Posterior cingulate gyrus (tissue), 11 donors: ENCODE measurements around the gene ANXA11.

ENCODE experiments used
- DNase-seq, 10 donors: peaks; one replicate each; pipeline versions ENCODE4 v3.0.0 to v3.0.0-alpha.2; 2020 to 2021; ENCODE audit warnings: mixed read lengths in 3 of 10
- intact Hi-C: fragments of 100-400 bp; cut with DNase I; formaldehyde crosslinking; loops from one replicate; pipeline ENCODE4 v1.15.1; 2023

The ANXA11 gene

DNA sequence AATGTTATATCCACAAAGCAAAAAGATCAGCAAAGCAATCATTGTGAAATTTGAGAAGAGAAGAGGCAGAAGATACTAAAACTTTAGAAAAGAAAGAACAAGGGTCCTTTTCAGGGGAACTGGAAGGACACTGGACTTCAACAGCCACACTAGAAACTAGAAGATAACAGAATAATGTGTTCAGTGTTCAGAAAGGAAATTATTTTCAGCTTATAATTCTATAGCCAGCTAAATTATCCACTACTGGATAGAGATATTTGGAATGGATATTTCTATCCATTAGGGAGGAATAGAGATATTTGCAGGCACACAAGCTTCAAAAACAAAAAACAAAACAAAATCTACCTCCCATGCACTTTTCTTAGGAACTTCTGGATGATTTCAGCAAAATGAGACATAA is 12.8 kb downstream of the ANXA11 start:
- no peak for DNase-seq
- intact Hi-C loops, result no loop called here

DNA sequence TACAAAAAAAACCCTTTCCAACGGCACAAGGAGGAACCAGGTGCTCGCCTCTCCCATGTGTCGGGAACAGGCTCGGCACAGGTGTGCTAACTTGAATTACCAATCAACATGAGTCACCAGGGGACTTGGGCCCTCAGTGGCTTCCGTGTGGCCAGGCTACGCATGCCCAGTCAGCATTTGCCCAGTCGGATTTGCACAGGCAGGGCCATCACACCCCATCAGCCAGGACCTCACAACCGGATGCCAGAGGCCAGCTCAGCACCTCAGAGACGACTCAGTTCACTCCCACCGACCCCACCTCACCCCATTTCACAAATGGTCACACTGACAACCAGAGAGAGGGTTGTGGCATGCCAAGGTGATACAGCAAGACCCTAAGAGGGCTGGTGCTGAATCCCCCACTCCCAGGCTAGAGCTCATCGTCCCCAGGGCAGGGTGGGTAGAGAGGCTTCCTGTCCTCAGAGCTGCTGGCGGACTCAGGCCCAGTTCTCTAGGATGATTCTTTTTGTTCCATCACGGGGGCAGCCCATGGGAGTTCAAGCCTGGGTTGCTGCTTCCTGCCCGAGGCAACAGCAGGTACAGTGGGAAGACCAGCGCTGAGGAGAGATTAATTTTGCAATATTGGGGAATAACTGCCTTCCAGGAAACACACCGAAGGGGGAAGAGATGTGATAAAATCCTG is 13.6 kb downstream of the ANXA11 start:
- DNase-seq, result peak in 2 of 10 donors; percentile 47 to 77
- intact Hi-C loops, result no loop called here

GRCh38 chr10:80188713-80189112 is 16.6 kb downstream of the ANXA11 start:
- intact Hi-C loops, result no loop called here
- DNase-seq, result peak in 2 of 10 donors; percentile 19 to 39

DNA sequence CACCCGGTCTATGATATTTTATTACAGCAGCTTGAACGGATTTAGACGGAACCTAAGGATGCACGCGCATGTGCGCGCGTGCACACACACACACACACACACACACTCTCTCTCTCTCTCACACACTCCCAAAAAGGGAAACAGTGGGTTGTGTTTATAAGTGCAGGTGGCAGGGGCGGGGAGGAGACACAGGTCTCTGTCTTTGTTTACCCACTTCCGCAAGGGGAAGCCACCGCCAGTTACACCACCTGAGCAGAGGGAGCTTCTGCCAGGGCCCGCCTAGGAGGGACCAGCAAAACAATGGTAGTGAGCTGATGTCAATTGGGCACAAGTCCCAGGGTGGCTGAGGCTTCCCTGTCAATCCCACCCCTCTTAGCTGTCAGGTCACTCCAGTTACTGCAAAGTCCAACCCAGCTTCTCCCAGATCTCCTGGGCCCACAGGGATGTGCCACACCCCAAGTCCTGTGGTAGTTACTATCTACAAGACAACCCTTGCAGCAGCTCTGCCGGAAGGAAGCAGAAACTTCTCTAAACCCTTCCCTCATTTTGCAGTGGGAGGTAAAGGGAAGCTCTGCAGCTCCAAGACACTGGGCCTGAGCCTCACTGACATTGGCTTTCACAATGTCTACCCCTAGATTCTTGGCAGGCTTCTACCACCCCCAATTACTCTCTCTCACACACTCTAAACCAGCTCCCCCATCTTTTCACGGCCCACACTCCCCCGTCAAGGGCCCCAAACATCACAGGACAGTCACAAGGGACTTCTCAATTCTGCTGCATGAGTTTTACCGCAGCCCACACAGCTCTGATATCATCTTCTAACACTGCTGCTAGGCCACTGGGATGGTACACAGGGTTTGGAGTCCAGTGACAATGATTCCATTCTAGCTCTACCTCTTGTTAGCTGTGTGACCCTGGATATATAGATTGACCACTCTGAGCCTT is 17.6 kb downstream of the ANXA11 start:
- DNase-seq, result peak in 2 of 10 donors; percentile 30 to 75
- intact Hi-C loops, result no loop called here

- peak in 2 of 10 donors; percentile 28 to 45 for DNase-seq
- intact Hi-C loops, result no loop called here
These were observed 18.3 kb downstream of the ANXA11 start for GRCh38 chr10:80187060-80187459.

GRCh38 chr10:80186364-80187012 is 18.8 kb downstream of the ANXA11 start:
- intact Hi-C loops, result no loop called here
- DNase-seq, result peak in 2 of 10 donors; percentile 55 to 83

- peak in 1 of 10 donors; percentile 2 for DNase-seq
- intact Hi-C loops, result no loop called here
These were observed 19.6 kb downstream of the ANXA11 start for GRCh38 chr10:80185578-80186299.

DNA sequence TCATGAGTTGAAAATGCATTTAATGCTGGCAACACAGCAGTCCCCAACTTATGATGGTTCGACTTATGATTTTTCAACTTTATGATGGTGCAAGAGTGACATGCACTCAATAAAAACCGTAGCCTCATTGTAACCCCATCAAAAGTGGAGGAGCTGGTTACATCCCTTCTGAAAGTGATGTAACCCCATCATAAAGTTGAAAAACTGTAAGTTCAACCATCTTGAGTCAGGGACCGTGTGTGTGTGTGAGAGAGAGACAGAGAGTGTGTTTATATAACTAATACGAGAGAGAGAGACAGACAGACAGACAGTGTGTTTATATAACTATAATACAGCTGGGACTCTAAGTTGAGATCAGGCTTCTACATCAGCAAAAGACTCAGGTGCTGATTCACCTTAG is 21.0 kb downstream of the ANXA11 start:
- DNase-seq, result no peak
- intact Hi-C loops, result no loop called here

- intact Hi-C loops, result no loop called here
- DNase-seq, result peak in 2 of 10 donors; percentile 39 to 47
These were observed 21.9 kb downstream of the ANXA11 start for GRCh38 chr10:80183436-80183835.

DNA sequence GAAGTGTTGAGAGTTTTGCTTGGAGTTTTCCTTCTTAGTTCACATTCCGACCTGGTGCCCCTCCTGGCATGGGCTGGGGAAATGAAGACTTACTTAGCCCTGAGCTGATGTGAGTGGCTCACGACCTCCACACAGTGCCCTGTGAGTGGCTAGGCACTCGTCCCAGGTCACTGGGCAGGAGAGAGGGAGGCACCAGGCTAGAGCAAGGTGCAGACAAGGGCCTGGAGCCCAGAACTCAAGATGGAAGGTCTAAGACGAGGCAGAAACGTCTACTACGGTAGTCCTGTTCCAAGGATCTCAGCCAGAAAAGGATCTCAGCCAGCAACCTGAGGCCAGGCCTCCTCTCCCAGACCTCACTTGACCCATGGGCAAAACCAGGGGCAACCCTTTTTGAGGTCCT is 22.4 kb downstream of the ANXA11 start:
- intact Hi-C loops, result no loop called here
- DNase-seq, result peak in 2 of 10 donors; percentile 52 to 56

- intact Hi-C loops, result no loop called here
- DNase-seq, result peak in 2 of 10 donors; percentile 43 to 50
These were observed 27.3 kb downstream of the ANXA11 start for GRCh38 chr10:80177781-80178636.

DNA sequence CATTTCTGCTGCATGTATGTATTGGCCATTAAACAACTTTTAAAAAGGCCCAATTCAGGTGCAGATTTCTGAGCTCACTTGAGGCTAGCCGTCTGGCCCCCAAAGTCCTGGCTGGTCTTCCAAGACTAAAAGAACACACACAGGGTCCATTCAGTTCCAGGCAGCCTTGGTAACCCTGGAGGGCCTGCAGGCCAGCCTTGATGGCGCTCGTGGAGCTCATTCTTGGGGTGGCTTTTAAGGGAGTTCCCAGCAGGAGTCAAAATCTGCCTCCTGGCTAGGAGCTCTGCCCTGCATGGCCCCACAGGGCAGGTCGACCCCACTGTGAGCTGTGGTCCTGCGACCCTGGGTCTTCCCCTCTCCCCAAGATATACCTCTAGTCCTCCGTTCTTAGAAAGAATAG is 28.8 kb downstream of the ANXA11 start:
- intact Hi-C loops, result no loop called here
- DNase-seq, result peak in 1 of 10 donors; percentile 70

- intact Hi-C loops, result no loop called here
- DNase-seq, result peak in 2 of 10 donors; percentile 62 to 64
These were observed 30.5 kb downstream of the ANXA11 start for GRCh38 chr10:80174641-80175395.

- intact Hi-C loops, result no loop called here
- DNase-seq, result peak in 2 of 10 donors; percentile 47 to 69
These were observed 31.9 kb downstream of the ANXA11 start for GRCh38 chr10:80173466-80173865.

DNA sequence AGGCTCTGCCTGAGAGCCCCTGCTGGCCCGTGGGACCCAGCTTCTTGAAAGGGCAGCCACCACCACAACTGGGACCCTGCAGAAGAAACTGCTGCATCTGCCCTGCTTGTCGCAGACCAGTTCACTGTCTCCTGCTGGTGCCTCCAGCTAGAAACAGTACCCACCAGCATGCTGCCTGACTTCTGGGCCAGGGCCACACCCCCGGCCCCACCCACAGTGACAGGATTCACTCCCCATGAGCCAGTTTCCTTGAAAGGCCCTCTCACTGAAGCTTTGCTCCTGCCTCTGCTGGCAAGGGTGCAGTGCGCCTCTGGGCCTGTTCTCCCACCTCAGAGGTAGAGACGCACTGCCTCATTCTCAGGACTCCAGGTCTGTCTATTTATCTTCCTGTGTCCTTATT is 32.4 kb downstream of the ANXA11 start:
- DNase-seq, result peak in 1 of 10 donors; percentile 72
- intact Hi-C loops, result no loop called here

DNA sequence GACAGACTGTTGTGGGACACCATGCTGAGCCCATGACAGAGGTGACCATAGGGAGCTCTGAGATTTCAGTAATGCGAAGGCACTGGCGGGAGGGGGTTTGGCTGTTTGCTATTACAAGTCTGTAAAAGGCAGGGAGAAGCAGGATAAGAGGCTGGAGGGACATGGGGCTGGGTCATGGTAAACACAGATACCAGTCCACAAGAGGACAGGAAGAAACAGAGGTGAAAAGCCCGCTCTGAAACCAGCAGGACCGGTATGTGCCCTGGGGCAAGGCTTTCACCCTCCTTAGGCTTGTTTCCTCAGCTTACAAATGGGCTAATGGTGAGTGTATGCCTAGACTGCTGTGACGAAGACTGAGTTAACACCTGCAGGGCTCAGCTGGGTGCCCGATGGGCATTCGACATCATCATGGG is 34.1 kb downstream of the ANXA11 start:
- intact Hi-C loops, result no loop called here
- peak in 2 of 10 donors; percentile 36 to 43 for DNase-seq

GRCh38 chr10:80170641-80171040 is 34.7 kb downstream of the ANXA11 start:
- intact Hi-C loops, result no loop called here
- peak in 2 of 10 donors; percentile 61 to 71 for DNase-seq

DNA sequence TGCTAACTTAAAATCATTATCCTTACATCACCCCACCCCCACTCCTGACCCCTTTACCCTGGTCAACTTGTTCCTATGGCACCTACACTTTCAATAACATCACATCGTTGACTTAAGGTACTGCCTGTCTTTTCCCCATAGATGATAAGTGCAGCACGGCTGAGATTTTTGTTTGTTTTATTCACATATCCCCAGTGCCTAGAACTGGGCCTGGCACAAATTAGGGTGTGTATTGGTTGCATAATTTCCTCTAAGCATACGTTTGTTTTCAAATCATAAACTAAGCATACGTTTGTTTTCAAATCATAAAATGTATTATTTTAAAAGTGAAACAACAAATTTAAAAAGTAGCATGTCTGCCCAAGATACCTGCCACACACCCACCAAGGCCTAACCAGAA is 35.3 kb downstream of the ANXA11 start:
- DNase-seq, result no peak
- intact Hi-C loops, result no loop called here
